WTC11 (cell line): Measurements from ENCODE around the gene SLIT3. TPM values are rescaled to one million over a fixed set of nuclear protein-coding genes. Genes with fewer than 3 reads are reported as not detected.

ENCODE experiments used
- ATAC-seq: fragments of 200-7000 bp; cut with Tn5 transposase; 2 replicates; pipeline ENCODE4 v1.10.0; 2021; ENCODE audit warnings: mild to moderate bottlenecking, moderate library complexity
- CTCF ChIA-PET: fragments of 300-600 bp; sonication (Branson Sonifier 250); formaldehyde crosslinking; loops from one replicate; lab custom pipeline; 2021; ENCODE audit warnings: antibody characterized with exemption; lab: Charles Lee
- POLR2A ChIA-PET: fragments of 350-600 bp; sonication (Branson Sonifier 250); formaldehyde crosslinking; loops from one replicate; lab custom pipeline; 2021; ENCODE audit warnings: antibody characterized with exemption; lab: Charles Lee
- DNase-seq: peaks from one replicate; pipeline ENCODE4 v3.0.0; 2021; ENCODE audit warnings: low spot score
- H3K27ac Mint-ChIP-seq: 2 replicates; pipeline ENCODE4 v1.8.0; 2021; ENCODE audit warnings: mixed read lengths
- H3K27me3 Mint-ChIP-seq: 2 replicates; pipeline ENCODE4 v1.8.0; 2021; ENCODE audit warnings: low read depth, mild to moderate bottlenecking, moderate library complexity, mixed read lengths
- H3K36me3 Mint-ChIP-seq: 2 replicates; pipeline ENCODE4 v1.8.0; 2021; ENCODE audit warnings: mixed read lengths
- H3K4me1 Mint-ChIP-seq: 2 replicates; pipeline ENCODE4 v1.8.0; 2022; ENCODE audit warnings: mixed read lengths
- H3K4me3 Mint-ChIP-seq: 2 replicates; pipeline ENCODE4 v1.8.0; 2021; ENCODE audit warnings: mild to moderate bottlenecking, moderate library complexity, mixed read lengths
- H3K9me3 Mint-ChIP-seq: 2 replicates; pipeline ENCODE4 v1.8.0; 2021; ENCODE audit warnings: mixed read lengths
- CREB1 ChIP-seq: sonication (generic); formaldehyde crosslinking; IDR thresholded peaks from 2 replicates; pipeline ENCODE4 v1.8.0; 2023; ENCODE audit warnings: mild to moderate bottlenecking, missing genetic modification reagents
- CREM ChIP-seq: sonication (generic); formaldehyde crosslinking; IDR thresholded peaks from 2 replicates; pipeline ENCODE4 v1.8.1; 2022; ENCODE audit warnings: mild to moderate bottlenecking, missing genetic modification reagents, moderate library complexity
- ELF4 ChIP-seq: sonication (generic); formaldehyde crosslinking; IDR thresholded peaks from 2 replicates; pipeline ENCODE4 v1.8.1; 2022; ENCODE audit warnings: low read depth, mild to moderate bottlenecking, moderate library complexity, missing genetic modification reagents
- ETV6 ChIP-seq: sonication (generic); formaldehyde crosslinking; IDR thresholded peaks from 2 replicates; pipeline ENCODE4 v1.8.1; 2022; ENCODE audit warnings: mild to moderate bottlenecking, missing genetic modification reagents
- FOXJ3 ChIP-seq: sonication (generic); formaldehyde crosslinking; IDR thresholded peaks from 2 replicates; pipeline ENCODE4 v1.9.0; 2021; ENCODE audit warnings: missing genetic modification reagents, mild to moderate bottlenecking, borderline replicate concordance
- GABPB1 ChIP-seq: sonication (generic); formaldehyde crosslinking; IDR thresholded peaks from 2 replicates; pipeline ENCODE4 v1.8.1; 2023; ENCODE audit warnings: mild to moderate bottlenecking, missing genetic modification reagents
- JUN ChIP-seq: sonication (generic); formaldehyde crosslinking; IDR thresholded peaks from 2 replicates; pipeline ENCODE4 v1.8.0; 2023; ENCODE audit warnings: mild to moderate bottlenecking, missing genetic modification reagents
- MXD4 ChIP-seq: fragments of 250-450 bp; sonication (Bioruptor Pico); IDR thresholded peaks from 2 replicates; pipeline ENCODE4 v1.8.0; 2021; ENCODE audit warnings: mild to moderate bottlenecking, moderate library complexity, borderline replicate concordance
- MYBL2 ChIP-seq: sonication (generic); formaldehyde crosslinking; IDR thresholded peaks from 2 replicates; pipeline ENCODE4 v1.8.1; 2023; ENCODE audit warnings: mild to moderate bottlenecking, moderate library complexity, missing genetic modification reagents
- NFATC4 ChIP-seq: fragments of 250-450 bp; sonication (Bioruptor Pico); IDR thresholded peaks from 2 replicates; pipeline ENCODE4 v1.9.0; 2021; ENCODE audit warnings: mild to moderate bottlenecking
- NR2C2 ChIP-seq: sonication (generic); formaldehyde crosslinking; IDR thresholded peaks from 2 replicates; pipeline ENCODE4 v1.8.0; 2022; ENCODE audit warnings: mild to moderate bottlenecking, missing genetic modification reagents
- NR3C1 ChIP-seq: sonication (generic); formaldehyde crosslinking; conservative IDR thresholded peaks from 2 replicates; pipeline ENCODE4 v1.8.1; 2023; ENCODE audit warnings: low read depth, mild to moderate bottlenecking, missing genetic modification reagents
- OVOL2 ChIP-seq: fragments of 250-450 bp; sonication (Bioruptor Pico); IDR thresholded peaks from 2 replicates; pipeline ENCODE4 v1.9.0; 2021; ENCODE audit warnings: mild to moderate bottlenecking, borderline replicate concordance
- RELA ChIP-seq: sonication (generic); formaldehyde crosslinking; IDR thresholded peaks from 2 replicates; pipeline ENCODE4 v1.8.1; 2022; ENCODE audit warnings: missing genetic modification reagents, mild to moderate bottlenecking, borderline replicate concordance
- SMAD4 ChIP-seq: sonication (generic); formaldehyde crosslinking; IDR thresholded peaks from 2 replicates; pipeline ENCODE4 v1.8.0; 2022; ENCODE audit warnings: mild to moderate bottlenecking, missing genetic modification reagents
- SOX15 ChIP-seq: fragments of 250-450 bp; sonication (Bioruptor Pico); IDR thresholded peaks from 2 replicates; pipeline ENCODE4 v1.9.0; 2021; ENCODE audit warnings: mild to moderate bottlenecking
- TP53 ChIP-seq: sonication (generic); formaldehyde crosslinking; IDR thresholded peaks from 2 replicates; pipeline ENCODE4 v1.8.1; 2023; ENCODE audit warnings: mild to moderate bottlenecking, missing genetic modification reagents
- ZBTB21 ChIP-seq: sonication (generic); formaldehyde crosslinking; IDR thresholded peaks from 2 replicates; pipeline ENCODE4 v1.8.1; 2023; ENCODE audit warnings: mild to moderate bottlenecking, missing genetic modification reagents, borderline replicate concordance
- ZNF138 ChIP-seq: sonication (generic); formaldehyde crosslinking; conservative IDR thresholded peaks from 2 replicates; pipeline ENCODE4 v1.8.1; 2022; ENCODE audit warnings: mild to moderate bottlenecking, moderate library complexity, missing genetic modification reagents
- ZNF423 ChIP-seq: fragments of 250-450 bp; sonication (Bioruptor Pico); IDR thresholded peaks from 2 replicates; pipeline ENCODE4 v2.1.2; 2022; ENCODE audit warnings: mild to moderate bottlenecking, moderate library complexity
- total RNA-seq: library from RNA; stranded (reverse); gene quantifications from 3 replicates; pipeline ENCODE4 v1.2.3, GENCODE V29; 2021
- TF ChIP-seq, protein P1 (sequence below): fragments of 250-450 bp; sonication (Bioruptor Pico); IDR thresholded peaks from 2 replicates; pipeline ENCODE4 v2.1.2; 2022; ENCODE audit warnings: mild to moderate bottlenecking, moderate library complexity
- TF ChIP-seq, protein P2 (sequence below): sonication (generic); formaldehyde crosslinking; conservative IDR thresholded peaks from 2 replicates; pipeline ENCODE4 v1.8.1; 2023; ENCODE audit warnings: mild to moderate bottlenecking, low read depth, missing genetic modification reagents, moderate library complexity
- TF ChIP-seq, protein P3 (sequence below): sonication (generic); formaldehyde crosslinking; IDR thresholded peaks from 2 replicates; pipeline ENCODE4 v1.8.1; 2022; ENCODE audit warnings: mild to moderate bottlenecking, moderate library complexity, missing genetic modification reagents
- TF ChIP-seq, protein P4 (sequence below): sonication (generic); formaldehyde crosslinking; IDR thresholded peaks from 2 replicates; pipeline ENCODE4 v1.8.1; 2022; ENCODE audit warnings: mild to moderate bottlenecking, missing genetic modification reagents, moderate library complexity, borderline replicate concordance
- TF ChIP-seq, protein P5 (sequence below): sonication (generic); formaldehyde crosslinking; IDR thresholded peaks from 2 replicates; pipeline ENCODE4 v1.8.1; 2023; ENCODE audit warnings: mild to moderate bottlenecking, missing genetic modification reagents, moderate library complexity
- TF ChIP-seq, protein P6 (sequence below): fragments of 250-450 bp; sonication (Bioruptor Pico); conservative IDR thresholded peaks from 2 replicates; pipeline ENCODE4 v1.9.0; 2021; ENCODE audit warnings: mild to moderate bottlenecking

Gene SLIT3
- total RNA-seq, 1 experiment from 2014 or later, result 1.9 TPM

DNA sequence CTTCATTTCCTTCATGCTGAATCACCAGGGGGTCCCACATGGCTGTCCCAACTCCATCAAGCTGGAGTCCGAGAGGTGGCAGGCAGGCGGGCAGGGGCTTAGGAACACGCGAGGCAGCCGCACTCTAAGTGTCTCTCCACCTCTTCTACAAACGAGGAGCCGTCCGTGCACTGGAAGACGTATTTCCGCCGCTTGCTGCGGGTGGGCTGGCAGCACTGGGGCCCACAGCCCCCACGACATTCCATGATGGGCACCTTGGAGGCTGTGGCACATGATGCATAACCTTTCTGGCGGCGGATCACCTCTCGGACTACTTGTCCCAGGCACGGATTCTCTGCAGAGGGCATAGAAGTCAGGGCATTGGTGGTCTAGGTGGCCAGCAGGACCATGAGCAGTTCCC lies 634.6 kb downstream of the SLIT3 start:
- no peak for TF ChIP-seq ETV6 (CRISPR knock-in tag)
- TF ChIP-seq, protein P1, sequence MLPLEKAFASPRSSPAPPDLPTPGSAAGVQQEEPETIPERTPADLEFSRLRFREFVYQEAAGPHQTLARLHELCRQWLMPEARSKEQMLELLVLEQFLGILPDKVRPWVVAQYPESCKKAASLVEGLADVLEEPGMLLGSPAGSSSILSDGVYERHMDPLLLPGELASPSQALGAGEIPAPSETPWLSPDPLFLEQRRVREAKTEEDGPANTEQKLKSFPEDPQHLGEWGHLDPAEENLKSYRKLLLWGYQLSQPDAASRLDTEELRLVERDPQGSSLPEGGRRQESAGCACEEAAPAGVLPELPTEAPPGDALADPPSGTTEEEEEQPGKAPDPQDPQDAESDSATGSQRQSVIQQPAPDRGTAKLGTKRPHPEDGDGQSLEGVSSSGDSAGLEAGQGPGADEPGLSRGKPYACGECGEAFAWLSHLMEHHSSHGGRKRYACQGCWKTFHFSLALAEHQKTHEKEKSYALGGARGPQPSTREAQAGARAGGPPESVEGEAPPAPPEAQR (CRISPR knock-in tag), result no peak
- no peak for TF ChIP-seq NR2C2
- no peak for TF ChIP-seq MXD4
- no peak for TF ChIP-seq NR3C1
- TF ChIP-seq, protein P2, sequence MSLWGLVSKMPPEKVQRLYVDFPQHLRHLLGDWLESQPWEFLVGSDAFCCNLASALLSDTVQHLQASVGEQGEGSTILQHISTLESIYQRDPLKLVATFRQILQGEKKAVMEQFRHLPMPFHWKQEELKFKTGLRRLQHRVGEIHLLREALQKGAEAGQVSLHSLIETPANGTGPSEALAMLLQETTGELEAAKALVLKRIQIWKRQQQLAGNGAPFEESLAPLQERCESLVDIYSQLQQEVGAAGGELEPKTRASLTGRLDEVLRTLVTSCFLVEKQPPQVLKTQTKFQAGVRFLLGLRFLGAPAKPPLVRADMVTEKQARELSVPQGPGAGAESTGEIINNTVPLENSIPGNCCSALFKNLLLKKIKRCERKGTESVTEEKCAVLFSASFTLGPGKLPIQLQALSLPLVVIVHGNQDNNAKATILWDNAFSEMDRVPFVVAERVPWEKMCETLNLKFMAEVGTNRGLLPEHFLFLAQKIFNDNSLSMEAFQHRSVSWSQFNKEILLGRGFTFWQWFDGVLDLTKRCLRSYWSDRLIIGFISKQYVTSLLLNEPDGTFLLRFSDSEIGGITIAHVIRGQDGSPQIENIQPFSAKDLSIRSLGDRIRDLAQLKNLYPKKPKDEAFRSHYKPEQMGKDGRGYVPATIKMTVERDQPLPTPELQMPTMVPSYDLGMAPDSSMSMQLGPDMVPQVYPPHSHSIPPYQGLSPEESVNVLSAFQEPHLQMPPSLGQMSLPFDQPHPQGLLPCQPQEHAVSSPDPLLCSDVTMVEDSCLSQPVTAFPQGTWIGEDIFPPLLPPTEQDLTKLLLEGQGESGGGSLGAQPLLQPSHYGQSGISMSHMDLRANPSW (CRISPR knock-in tag), result no peak
- TF ChIP-seq OVOL2 (CRISPR knock-in tag), result no peak
- TF ChIP-seq NFATC4 (CRISPR knock-in tag), result no peak
- TF ChIP-seq ELF4, result no peak
- TF ChIP-seq, protein P3, sequence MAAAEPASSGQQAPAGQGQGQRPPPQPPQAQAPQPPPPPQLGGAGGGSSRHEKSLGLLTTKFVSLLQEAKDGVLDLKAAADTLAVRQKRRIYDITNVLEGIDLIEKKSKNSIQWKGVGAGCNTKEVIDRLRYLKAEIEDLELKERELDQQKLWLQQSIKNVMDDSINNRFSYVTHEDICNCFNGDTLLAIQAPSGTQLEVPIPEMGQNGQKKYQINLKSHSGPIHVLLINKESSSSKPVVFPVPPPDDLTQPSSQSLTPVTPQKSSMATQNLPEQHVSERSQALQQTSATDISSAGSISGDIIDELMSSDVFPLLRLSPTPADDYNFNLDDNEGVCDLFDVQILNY, result no peak
- TF ChIP-seq CREM (CRISPR knock-in tag), result no peak
- no peak for TF ChIP-seq ZNF138
- TF ChIP-seq TP53 (CRISPR knock-in tag), result no peak
- no peak for TF ChIP-seq GABPB1 (CRISPR knock-in tag)
- no peak for TF ChIP-seq ZBTB21
- TF ChIP-seq JUN, result no peak
- TF ChIP-seq SOX15 (CRISPR knock-in tag), result no peak
- TF ChIP-seq CREB1 (CRISPR knock-in tag), result no peak
- CTCF ChIA-PET, result no interaction called here
- ATAC-seq, result no peak

DNA sequence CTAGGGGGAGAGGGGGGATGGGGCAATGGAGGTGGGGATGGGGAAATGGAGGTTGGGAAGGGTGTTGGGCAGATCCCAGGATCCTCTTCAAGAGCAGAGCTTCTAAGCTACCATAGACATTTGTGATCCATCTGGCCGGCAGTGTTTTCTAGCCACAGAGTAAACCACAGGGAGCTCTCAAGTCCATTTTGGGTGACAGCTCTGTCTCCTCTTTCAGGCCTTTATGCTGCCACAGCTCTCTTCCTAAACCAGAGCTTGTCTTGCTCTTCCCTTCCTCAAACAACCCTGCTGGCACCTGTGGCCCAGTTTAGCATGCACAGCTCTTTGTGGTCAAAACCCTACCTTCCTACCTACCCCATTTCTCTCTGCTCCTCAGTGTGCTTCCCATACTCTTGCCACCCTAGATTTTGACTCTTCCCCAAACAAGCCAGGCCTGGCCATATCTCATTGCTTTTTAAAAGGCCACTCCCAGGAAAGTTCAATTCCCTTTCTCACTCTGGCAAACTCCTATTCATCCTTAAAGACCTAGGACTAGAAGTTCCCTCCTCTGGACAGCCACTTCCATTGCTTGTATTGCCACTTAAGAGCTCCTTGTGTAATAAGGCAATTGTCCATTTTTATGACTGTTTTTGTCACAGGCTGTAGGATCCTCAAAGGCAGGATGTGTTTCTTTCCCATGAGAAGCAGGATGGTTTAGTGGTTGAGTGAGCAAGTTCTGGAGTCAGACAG lies 637.5 kb downstream of the SLIT3 start:
- no peaks in the 10 kb centered on the region for H3K36me3 Mint-ChIP-seq
- ATAC-seq (no peak), DNase-seq (no peak)
- CTCF ChIA-PET, result no interaction called here
- no peaks in the 10 kb centered on the region for H3K27me3 Mint-ChIP-seq
- POLR2A ChIA-PET, result no interaction called here
- H3K9me3 Mint-ChIP-seq, result no peaks in the 10 kb centered on the region
- H3K4me3 Mint-ChIP-seq, result no peak overlapping the region
- H3K27ac Mint-ChIP-seq, result no peak overlapping the region
- peaks cover 9% of the 10 kb centered on the region for H3K4me1 Mint-ChIP-seq
- TF ChIP-seq, protein P1 (CRISPR knock-in tag), result no peak
- TF ChIP-seq FOXJ3 (CRISPR knock-in tag) (no peak), CREB1 (CRISPR knock-in tag) (no peak), OVOL2 (CRISPR knock-in tag) (no peak), ZNF423 (CRISPR knock-in tag) (no peak), MYBL2 (CRISPR knock-in tag) (no peak), RELA (no peak), SMAD4 (CRISPR knock-in tag) (no peak)
- TF ChIP-seq, protein P4, sequence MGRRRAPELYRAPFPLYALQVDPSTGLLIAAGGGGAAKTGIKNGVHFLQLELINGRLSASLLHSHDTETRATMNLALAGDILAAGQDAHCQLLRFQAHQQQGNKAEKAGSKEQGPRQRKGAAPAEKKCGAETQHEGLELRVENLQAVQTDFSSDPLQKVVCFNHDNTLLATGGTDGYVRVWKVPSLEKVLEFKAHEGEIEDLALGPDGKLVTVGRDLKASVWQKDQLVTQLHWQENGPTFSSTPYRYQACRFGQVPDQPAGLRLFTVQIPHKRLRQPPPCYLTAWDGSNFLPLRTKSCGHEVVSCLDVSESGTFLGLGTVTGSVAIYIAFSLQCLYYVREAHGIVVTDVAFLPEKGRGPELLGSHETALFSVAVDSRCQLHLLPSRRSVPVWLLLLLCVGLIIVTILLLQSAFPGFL (CRISPR knock-in tag), result no peak
- TF ChIP-seq, protein P5, sequence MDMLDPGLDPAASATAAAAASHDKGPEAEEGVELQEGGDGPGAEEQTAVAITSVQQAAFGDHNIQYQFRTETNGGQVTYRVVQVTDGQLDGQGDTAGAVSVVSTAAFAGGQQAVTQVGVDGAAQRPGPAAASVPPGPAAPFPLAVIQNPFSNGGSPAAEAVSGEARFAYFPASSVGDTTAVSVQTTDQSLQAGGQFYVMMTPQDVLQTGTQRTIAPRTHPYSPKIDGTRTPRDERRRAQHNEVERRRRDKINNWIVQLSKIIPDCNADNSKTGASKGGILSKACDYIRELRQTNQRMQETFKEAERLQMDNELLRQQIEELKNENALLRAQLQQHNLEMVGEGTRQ, result no peak
- TF ChIP-seq, protein P6, sequence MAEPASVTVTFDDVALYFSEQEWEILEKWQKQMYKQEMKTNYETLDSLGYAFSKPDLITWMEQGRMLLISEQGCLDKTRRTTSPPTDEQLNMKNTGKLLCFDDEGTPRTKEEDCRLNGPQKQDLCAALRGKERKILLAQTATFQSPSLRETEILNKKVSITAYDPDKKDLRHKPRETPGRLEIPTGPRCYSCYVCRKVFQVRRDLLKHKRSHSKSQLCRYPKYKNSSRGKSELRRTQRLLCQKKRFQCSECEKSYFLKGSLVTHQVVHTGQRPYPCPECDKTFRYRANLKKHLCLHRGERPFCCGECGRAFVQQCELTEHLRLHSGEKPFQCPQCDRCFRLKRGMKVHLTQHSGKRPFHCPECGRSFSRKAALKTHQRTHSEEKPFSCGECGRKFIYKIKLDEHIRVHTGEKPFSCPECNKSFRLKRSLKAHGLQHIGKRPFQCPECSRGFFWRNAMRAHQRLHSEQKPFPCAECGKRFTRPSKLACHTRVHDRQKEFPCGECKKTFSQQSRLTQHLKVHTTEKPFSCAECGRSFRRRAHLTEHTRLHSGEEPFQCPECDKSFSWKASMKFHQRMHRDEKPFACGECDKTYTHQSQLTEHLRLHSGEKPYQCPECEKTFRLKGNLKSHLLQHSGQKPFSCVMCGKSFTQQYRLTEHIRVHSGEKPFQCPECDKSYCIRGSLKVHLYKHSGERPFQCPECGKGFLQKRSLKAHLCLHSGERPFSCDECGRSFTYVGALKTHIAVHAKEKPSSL (CRISPR knock-in tag), result no peak

More for the DNA sequence above, 634.6 kb downstream of the SLIT3 start:
- Mint-ChIP-seq H3K36me3 (no peaks in the 10 kb centered on the region), H3K4me3 (no peak overlapping the region), H3K27me3 (no peaks in the 10 kb centered on the region), H3K9me3 (no peaks in the 10 kb centered on the region), H3K4me1 (no peaks in the 10 kb centered on the region), H3K27ac (no peak overlapping the region)
- no peak for DNase-seq
- POLR2A ChIA-PET, result no interaction called here
